GM11168 (cell line): Measurements from ENCODE around the gene YWHAG.
"Not testable (repeated sequence)": the region's sequence is repeated elsewhere in the genome, so short reads cannot be mapped to it uniquely, and the experiment has no call there.

Experiments used
- in situ Hi-C: fragments of 300-500 bp; cut with MboI; formaldehyde crosslinking; loops from one replicate; pipeline ENCODE4 v1.12.0; 2022; ENCODE audit warnings: low sequenced_read_pairs; ENCODE audit not compliant: unreplicated experiment

The YWHAG gene

DNA sequence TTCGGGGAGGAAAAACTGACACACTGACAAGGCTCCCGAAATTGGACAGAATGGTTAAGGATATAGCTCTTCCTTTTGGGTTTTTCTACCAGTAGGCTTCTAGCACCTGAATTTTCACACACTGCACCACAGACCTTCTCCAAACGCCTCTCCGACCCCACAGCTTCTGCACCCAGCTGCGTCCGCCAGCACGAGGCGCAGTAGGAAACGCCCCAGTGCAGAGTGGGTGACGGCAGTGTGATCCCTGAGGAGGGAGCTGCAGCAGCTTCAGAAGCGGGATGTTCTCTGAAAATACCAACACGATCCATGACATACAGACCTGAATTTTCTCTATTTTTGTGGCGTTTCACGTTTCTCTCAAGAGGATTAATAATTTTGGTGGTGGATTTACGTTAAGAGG is 30.4 kb downstream of the YWHAG start:
- in situ Hi-C loops = no loop called here

DNA sequence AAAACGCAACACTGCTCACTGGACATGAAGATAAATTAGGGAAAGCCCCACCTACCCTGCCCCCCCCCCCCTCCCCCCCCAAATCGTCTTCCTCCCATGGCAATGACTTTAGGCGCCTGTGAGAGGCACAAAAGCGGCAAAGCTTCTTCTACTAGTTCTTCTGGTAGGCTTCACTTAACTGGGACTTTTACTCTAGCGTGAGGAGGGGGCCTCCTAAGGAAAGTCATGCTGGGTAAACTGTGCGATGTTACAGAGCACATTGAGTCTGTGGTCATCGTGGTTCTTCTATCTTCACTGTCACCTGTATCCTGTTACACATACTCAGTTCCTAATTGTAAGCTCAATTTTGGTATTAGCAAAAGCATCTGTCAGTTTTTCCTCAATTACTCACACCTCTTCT is 31.2 kb downstream of the YWHAG start:
- in situ Hi-C loops = no loop called here

DNA sequence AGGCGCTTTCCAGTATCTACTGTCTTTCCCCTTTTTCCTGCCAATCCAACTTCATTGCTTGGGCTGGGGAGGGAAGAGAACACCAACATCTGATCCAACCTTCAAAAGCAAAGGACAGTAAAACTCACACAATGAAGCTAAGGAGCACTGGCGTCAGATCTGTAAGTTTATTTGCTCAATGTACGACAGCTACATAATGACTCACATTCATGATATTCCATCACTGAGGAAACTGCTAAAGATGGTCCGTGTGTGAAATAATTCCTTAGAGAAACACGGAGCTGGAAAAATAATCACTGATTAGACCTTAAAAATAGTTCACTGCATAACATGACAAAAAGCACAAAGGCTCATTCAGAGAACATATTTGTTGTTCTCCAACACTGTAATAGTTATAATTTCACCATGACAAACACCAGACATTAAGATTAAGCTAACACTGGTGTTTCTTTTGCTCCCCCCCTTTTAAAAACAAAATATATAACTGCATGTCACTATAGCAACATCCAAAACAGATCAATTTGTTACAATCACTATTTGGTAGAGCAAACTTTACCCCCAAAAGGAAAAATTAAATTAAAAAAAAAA is 32.1 kb downstream of the YWHAG start:
- in situ Hi-C loops = no loop called here

DNA sequence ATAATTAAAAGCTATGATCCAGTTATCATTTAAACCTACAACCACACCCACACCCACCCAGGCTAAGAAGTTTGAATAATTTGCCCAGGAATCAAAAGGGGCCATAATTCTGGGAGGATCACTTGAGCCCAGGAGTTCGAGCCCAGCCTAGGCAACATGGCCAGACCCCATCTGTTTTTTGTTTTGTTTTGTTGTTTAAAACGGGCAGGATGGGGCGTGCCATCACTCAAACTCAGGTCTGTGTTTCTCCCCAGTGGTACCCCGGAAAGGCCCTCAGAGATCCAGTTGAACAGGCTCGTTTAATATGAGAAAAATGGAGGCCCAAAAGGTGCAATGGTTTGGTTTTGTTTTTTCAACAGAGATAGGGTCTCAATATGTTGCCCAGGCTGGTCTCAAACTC is 33.0 kb downstream of the YWHAG start:
- in situ Hi-C loops = no loop called here

DNA sequence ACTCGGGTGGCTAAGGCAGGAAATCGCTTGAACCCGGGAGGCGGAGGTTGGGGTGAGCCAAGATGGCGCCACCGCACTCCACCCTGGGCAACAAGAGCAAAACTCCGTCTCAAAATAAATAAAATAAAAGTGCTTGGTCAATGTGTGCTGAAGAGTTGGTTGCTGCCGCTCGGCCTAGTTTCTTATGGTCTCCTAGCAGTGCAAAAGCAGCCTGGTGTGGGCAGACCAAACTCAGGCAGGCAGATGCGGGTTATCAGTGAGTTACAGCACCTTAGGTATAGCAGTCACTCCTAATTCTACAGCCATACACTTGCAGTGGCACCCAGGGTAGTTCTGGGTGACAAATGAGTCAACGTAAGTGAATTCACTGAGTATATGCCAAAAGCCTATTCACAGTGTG is 33.7 kb downstream of the YWHAG start:
- in situ Hi-C loops = no loop called here

DNA sequence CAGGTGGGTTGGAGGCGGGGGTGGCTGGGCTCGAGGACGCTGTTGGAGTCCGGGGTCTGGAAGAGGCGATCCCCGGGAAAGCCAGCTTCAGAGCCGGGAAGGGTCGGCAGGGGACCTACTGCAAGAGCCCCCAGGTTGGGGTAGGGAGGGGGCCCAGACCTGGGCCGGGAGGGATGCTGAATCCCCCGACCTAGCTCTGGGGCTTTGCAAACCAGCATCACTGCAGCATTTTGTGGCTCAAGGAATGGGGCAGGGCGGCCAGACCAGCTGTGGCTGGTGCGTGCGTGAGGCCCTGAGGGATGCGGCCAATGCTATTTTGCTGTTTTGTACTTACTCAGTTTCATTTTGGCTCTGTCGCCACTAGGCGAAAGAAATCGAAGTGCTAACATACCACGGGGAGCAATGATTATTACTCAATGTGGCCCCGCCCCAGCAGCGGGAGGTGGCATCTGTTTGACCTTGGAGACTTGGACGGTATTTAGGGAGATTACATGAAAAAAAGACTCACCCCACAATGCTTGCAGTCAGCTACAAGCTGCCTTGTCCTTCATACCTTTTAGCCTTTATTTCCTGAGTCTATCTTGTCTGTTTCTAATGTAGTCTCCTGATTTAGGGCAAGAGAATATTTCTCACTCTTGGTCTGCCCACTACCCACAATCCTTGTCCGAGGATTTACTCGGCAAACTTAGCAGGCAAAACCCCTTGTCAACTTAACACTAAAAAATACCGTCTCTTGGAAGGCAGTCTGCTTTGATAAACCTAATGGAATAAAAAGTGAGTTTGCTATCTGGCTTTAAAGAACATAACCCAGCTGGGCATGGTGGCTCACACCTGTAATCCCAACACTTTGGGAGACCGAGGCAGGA is 40.1 kb downstream of the YWHAG start:
- in situ Hi-C loops = loop anchor here (10.0 kb wide), 1 partner anchor 144 kb away; no protein-coding TSS in a partner anchor

DNA sequence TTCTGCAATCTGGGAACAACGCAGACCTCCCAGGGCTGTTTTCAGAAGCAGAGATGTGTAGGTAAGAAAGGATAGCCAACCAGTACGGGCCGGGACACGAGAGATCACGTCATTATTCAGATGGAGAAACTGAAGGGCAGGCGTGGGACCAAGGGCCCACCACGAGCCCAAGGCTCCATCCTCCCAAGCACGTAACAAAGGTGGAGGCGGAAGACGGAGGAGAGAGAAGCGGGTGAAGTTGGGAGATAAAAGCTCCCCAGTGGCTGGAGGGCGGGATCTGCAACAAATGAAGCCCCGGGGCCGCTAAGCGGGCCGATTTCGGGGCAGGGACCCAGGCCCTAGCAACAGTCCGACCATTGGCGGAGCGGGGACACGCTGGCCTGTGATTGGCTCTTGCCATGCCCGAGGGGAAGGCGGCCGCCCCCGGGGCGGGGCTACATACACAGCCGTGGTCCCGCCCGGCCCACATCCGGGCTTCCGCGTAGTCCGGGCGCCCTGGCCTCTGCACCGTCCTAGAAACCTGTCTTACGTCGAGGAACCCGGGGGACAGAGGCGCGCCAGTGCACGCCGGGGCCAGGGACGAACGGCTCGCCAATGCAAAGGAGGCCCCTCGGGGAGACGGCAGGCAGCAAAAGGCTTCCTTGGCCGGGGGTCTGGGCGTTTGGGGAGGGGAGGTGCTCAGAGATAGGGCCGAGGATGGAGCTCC is 40.9 kb downstream of the YWHAG start:
- in situ Hi-C loops = loop anchor here (10.0 kb wide), 1 partner anchor 143 kb away; no protein-coding TSS in a partner anchor

DNA sequence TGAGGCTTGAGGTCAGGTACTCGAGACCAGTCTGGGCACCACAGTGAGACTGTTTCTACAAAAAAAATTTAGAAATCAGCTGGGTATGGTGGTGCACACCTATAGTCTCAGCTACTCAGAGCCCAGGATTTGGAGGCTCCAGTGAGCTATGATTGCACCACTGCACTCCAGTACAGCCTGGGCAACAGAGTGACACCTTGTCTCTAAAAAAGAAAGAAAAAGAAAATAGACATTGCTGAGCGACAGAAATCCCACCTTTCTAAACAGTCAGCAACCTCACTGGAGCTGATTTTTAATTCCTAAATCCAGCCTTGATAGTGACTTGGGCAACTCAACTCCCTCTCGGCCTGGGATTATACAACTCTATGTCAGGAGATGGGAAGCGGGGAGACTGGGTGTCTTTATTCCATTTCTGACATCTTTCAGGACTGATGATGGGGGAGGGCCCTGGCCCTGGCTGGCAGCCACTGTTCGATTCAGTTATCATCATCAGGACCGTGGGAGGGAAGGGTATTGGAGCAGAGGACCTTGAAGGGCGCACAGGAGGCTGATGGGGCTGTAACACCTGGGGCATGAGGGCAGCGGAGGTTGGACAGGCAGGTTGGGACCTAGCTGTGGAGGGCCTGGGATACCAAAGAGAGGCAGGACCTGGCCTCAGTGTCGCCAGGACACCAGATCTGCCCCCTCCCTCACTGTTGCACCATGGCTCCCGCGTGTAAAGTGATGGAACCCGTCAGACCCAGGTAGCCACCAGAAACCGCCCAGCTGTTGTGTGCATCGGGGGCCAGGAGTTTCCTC is 41.6 kb downstream of the YWHAG start:
- in situ Hi-C loops = loop anchor here (10.0 kb wide), 1 partner anchor 142 kb away; no protein-coding TSS in a partner anchor

DNA sequence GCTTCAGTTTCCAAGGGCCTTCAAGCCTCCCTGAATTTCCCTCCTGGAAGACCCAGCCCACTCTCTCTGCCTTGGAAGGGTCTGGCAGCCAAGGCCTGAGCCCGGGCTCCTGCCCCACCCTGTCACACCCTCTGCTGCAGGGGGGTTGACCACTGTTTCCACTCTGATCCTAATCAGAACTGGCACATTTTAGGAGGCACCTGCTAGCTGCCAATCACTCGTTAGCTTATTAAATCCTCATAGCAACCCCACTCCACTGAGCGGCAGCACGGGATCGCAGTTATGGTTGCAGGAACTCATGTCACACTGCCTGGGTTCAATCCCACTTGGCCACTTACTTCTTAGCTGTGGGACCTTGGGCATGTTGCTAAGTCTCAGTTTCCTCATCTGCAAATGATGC is 43.4 kb downstream of the YWHAG start:
- in situ Hi-C loops = loop anchor here (10.0 kb wide), 1 partner anchor 141 kb away; no protein-coding TSS in a partner anchor

DNA sequence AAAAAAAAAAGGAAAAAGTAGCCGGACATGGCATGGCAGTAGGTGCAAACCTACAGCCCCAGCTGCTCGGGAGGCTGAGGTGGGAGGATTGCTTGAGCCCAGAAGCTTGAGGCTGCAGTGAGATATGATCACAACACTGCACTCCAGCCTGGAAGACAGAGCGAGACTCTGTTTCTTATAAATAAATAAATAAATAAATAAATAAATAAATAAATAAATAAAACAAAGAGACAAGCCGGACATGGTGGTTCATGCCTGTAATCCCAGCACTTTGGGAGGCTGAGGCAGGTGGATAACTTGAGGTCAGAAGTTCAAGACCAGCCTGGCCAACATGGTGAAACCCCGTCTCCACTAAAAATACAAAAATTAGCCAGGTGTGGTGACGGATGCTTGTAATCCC is 44.1 kb downstream of the YWHAG start:
- in situ Hi-C loops = loop anchor here (10.0 kb wide), 1 partner anchor 140 kb away; no protein-coding TSS in a partner anchor

DNA sequence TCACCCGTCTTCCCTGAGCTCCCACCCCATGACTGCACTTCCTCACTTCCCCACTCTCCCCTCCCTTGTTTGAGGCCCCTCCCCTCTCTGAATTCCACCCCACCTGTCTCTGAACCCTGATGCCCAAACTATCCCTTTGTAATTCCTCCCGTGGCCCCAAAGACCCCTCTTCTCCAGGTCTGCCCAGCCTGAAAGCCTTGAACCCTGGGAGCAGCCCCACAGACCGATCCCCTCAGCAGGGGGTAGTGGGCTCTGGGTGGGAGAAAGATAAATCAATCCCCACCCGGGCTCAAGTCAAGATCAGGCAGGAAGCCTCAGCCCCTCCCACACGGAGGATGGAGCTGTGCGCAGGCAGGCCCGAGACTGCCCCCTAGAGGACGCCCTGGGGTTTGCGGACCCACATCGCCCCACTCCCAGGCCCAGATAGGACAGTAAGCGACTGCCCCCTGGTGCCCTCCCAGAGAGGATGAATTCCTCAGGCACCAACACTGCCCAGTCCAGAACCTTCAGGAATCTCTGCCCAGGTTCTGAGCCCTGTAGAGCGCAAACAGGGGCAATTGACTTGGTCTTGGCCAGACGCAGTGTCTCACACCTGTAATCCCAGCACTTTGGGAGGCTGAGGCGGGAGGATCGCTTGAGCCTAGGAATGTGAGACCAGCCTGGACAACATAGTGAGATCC is 44.6 kb downstream of the YWHAG start:
- in situ Hi-C loops = loop anchor here (10.0 kb wide), 1 partner anchor 139 kb away; no protein-coding TSS in a partner anchor

DNA sequence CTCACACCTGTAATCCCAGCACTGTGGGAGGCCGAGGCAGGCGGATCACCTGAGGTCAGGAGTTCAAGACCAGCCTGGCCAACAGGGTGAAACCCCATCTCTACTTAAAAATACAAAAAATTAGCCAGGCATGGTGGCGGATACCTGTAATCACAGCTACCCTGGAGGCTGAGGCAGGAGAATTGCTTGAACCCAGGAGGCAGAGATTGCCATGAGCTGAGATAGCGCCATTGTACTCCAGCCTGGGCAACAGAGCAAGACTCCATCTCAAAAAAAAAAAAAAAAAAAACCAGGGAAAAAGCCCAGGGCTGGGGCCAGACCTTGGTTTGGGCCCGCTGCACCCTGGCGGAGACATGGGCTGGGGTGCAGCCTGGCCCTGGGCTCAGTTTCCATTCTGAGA is 47.0 kb downstream of the YWHAG start:
- in situ Hi-C loops = loop anchor here (10.0 kb wide), 1 partner anchor 137 kb away; no protein-coding TSS in a partner anchor

DNA sequence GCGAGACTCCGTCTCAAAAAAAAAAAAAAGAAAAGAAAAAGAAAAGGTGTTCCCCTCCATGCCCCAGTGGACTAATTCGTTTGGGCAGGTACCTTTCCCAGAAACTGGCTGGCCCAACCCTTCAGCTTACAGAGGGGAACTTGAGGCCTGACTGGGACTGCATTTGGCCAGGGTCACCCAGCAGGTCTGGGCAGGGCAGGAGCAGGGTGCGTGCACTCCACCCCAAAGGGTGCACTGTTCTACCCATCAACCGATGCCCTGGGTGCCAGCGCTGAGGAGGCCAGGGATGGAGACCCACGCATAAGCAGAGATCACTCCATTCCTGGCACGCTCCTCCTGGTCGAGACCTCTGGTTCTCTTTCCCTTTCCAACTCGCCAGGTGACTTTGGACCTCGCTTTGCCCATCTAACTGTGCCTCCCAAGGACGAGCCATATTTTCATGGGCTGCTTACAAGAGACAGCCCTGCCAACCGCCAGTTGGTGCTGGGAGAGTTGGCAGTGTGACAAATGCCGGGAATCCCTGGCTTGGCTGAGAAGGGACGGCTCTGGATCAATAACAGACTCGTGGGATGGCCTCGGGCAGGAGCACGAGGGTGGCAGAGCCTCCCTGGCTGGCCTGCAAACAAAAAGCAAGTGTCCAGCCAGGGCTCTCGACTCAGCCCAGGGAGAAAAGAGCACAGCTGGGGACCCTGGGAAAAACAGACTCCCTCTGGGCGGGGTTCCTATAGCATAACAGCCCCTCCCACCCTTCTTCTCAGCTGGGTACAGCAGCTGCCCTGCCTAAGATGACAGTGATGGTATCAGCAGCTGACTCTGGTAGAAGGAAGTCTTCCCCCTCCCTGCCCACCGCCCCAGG is 48.5 kb downstream of the YWHAG start:
- in situ Hi-C loops = loop anchor here (10.0 kb wide), 1 partner anchor 136 kb away; no protein-coding TSS in a partner anchor

DNA sequence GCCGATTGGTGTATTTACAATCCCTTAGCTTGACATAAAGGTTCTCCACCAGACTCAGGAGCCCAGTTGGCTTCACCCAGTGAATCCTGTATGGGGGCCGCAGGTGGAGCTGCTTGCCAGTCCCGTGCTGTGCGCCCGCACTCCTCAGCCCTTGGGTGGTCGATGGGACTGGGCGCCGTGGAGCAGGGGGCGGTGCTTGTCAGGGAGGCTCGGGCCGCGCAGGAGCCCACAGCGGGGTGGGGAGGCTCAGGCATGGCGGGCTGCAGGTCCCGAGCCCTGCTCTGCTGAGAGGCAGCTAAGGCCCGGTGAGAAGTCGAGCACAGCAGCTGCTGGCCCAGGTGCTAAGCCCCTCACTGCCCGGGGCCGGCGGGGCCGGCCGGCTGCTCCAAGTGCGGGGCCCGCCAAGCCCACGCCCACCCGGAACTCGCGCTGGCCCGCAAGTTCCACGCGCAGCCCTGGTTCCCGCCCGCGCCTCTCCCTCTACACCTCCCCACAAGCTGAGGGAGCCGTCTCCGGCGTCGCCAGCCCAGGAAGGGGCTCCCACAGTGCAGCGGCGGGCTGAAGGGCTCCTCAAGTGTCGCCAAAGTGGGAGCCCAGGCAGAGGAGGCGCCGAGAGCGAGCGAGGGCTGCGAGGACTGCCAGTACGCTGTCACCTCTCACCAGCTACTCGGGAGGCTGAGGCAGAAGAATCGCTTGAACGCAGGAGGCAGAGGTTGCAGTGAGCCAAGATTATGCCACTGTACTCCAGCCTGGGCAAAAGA is 49.3 kb downstream of the YWHAG start:
- in situ Hi-C loops = loop anchor here (10.0 kb wide), 1 partner anchor 135 kb away; no protein-coding TSS in a partner anchor

DNA sequence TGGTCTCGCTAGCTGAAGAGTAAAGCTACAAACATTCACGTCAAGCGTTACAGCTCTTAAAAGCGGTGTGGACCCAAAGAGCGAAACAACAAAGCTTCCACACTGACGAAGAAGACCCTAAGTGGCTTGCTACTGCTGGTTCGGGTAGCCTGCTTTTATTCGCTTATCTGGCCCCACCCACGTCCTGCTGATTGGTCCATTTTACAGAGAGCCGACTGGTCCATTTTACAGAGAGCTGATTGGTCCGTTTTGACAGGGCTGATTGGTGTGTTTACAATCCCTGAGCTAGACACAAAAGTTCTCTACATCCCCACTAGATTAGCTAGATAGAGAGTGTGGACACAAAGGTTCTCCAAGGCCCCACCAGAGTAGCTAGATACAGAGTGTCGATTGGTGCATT is 49.9 kb downstream of the YWHAG start:
- in situ Hi-C loops = not testable (repeated sequence)

DNA sequence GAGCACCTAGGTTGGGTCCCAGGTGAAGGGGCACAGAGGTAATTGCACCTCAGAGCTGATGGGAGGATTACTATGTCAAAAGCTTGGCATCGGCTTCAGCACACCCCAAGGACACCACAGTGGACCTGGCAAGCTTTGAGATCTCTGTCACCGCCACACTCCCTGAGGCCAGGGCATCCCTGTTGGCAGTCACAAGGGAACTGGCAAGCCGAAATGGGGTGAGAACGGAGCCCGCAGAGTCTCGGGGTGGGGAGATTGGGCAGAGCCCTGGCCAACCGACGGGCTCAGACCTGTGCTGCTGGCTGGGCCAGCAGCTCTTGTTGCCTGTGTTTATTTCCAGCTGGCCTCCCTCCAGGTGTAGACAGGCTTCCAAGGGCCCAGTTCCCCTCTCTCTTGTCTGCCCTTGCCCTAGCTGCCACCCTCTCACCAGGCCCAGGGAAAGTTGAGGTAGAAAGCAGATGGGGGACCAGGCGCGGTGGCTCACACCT is 53.9 kb downstream of the YWHAG start:
- in situ Hi-C loops = no loop called here
